IPS-11a (cell line): ENCODE results near the gene OR1D5.
"Not testable (repeated sequence)": the region's sequence is repeated elsewhere in the genome, so short reads cannot be mapped to it uniquely, and the experiment has no call there.

Source experiments
- H3K4me3 ChIP-seq: one replicate; pipeline ENCODE4 v1.5.1; 2013; ENCODE audit warnings: low read depth, low read length, control low read depth

OR1D5 gene, protein sequence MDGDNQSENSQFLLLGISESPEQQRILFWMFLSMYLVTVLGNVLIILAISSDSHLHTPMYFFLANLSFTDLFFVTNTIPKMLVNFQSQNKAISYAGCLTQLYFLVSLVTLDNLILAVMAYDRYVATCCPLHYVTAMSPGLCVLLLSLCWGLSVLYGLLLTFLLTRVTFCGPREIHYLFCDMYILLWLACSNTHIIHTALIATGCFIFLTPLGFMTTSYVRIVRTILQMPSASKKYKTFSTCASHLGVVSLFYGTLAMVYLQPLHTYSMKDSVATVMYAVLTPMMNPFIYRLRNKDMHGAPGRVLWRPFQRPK

DNA sequence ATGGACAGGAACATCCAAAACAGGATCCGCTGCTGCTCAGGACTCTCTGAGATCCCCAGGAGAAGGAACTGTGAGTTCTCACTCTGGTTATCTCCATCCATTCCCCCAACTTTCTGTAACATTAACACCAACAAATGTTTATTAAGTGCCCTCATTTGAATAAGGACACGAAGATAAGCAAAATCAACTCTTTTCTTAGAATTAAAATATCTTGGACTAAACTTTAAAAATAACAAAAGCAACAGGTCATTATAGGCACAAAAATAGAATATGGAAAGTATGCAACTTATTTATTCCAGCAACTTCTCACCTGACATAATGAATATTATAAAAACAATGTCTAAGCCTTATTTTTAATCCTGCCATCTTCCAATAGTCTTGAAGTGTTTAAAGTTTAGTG, at the start of gene OR1D5:
TSS of gene OR1D5 (minus strand) at position 101 of the 400 bp plus-strand sequence. CDS start at position 101, 0 bp downstream.
- H3K4me3 ChIP-seq: not testable (repeated sequence)

DNA sequence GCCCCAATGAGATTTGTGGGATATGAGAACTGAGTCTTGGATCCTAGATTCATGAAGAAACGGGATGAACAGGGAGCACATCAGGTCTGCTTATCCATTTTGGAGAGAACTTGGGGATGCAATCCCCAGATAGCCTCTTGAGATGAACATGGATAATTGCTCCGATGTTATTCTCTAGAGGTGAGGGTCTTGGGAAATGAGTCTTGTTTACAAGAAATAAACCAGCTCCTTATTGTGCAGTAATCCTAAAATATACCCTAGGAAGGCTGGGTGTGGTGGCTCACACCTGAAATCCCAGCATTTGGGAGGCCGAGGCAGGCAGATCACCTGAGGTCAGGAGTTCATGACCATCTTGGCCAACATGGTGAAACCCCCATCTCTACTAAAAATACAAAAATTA, 40.9 kb upstream of the OR1D5 start, which contains the start of gene OR1D2:
TSS of gene OR1D2 (minus strand) at position 101 of the 400 bp plus-strand sequence. CDS start 11,426 bp downstream, outside the sequence.
- H3K4me3 ChIP-seq: no peak within 1 kb of the TSS

DNA sequence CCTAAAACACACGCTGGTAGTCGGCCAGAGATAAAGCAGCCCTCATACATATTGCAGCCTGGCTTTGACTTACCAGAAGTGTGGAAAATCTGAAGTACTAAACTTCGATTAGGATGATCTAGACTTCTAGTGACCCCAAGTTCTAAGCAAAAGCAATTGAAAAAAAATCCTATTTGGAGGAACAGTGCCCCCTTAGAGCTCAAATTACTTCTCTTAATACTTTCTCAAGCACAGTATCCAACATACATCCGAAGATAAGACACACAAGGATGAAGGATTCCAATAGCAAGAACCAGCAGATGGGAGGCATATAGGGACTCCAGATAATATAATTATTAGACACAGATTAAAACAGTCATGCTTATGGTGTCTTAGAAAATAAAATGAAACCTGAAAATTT, 10.4 kb upstream of the OR1D5 start:
- not testable (repeated sequence) for H3K4me3 ChIP-seq

DNA sequence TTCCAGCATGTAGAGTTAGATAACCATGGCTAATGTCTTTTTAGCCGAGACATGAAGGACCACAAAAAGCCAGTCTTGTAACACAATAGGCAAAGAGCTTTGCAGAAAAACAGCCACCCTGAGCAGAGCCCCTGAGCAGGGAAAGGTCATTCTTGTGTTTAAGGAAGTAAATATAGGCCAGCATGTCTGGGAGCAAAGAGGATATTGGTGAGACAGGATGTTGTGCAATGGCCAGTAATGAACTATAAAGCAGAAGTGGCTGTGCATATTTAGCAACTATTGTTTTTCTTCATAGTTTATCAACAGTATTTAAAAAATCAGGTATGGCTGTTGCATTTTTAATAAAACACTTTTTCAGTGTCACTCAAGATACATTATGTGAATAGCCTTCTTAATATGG, 1.8 kb upstream of the OR1D5 start:
- not testable (repeated sequence) for H3K4me3 ChIP-seq

DNA sequence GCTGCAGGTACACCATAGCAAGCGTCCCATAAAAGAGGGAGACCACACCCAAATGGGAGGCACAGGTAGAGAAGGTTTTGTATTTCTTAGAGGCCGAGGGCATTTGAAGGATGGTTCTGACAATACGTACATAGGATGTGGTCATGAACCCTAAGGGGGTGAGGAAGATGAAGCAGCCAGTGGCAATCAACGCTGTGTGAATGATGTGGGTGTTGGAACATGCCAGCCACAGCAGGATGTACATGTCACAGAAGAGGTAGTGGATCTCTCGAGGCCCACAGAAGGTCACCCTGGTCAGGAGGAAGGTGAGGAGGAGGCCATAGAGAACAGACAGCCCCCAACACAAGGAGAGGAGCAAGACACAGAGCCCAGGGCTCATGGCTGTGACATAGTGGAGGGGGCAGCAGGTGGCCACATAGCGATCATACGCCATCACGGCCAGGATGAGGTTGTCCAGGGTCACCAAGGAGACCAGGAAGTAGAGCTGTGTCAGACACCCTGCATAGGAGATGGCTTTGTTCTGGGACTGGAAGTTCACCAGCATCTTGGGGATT, 506 bp downstream of the OR1D5 start:
- not testable (repeated sequence) for H3K4me3 ChIP-seq

DNA sequence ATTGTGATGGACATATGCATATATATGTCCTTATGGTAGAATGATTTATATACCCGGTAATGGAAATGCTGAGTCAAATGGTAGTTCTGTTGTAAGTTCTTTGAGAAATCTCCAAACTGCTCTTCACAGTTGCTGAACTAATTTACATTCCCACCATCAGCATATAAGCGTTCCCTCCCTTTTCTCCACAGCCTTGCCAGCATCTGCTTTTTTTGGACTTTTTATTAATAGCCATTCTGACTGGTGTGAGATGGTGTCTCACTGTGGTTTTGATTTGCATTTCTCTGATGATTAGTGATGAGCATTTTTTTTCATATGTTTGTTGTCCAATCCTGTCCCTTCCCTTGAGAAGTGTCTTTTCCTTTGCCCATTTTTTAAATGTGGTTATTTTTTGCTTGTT, 8.5 kb downstream of the OR1D5 start:
- not testable (repeated sequence) for H3K4me3 ChIP-seq

DNA sequence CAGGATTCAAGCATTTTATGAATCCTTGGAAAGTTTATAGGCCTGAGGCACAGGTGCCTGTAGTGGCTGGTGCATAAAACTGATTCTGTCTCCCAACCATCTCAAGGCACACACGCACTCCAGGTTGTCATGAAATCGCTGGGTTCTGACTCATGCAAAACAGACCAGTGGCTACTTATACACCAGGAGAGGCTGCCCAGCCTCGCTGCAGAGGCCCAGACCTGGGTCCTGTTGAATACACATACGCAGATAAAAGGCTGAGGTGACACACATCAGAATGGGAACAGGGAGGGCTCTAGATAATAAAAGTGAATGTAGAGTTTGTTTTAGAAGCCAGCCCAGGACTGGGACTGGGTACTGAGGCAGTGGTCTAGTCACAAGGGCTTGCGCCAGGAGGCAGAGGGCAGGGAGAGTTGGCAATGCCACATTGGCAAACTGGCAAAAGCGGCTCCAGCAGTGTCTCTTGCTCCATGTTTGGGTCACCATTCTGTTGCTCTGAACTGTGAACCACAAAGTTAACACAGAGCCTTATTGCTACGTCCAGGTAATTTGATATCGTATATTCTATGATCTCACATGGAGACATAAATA, 13.6 kb downstream of the OR1D5 start:
- no peak overlapping the region for H3K4me3 ChIP-seq

DNA sequence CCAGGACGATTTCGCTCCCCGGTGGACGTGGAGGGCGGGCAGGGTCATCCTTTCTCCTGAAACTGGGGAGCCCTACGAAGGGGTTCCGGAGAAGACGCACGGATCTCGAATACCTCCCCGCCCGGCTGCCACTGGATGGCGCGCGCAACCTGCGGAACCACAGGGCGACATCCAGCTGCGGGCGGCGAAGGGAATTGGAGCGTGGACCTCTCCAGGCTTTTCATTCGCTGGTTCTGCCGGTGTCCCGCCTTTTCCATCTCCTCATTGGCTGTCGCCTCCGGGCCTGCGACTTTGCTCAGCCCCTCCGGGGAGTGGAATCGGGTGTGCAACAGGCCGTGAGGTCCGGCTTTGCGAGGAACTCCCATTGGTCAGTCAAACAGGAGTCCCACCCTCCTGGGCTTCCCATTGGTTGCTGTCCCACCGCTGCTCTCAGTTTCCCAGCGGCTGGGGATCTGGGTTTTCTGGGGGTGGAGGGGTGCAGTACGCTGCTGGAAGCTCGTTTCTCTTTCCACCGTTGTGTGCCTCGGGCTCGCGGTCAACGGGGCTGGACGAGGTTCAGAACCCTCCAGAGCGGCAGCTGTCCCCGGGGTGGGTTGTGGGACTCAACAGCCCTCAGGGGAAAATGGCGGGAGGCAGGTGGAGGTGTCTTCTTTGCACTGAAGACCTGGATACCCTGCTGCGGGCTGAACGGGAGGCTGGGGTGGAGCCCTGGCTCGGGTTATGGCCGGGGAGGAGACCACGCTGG, 14.5 kb downstream of the OR1D5 start:
- H3K4me3 ChIP-seq: peak overlapping the region; percentile 49

DNA sequence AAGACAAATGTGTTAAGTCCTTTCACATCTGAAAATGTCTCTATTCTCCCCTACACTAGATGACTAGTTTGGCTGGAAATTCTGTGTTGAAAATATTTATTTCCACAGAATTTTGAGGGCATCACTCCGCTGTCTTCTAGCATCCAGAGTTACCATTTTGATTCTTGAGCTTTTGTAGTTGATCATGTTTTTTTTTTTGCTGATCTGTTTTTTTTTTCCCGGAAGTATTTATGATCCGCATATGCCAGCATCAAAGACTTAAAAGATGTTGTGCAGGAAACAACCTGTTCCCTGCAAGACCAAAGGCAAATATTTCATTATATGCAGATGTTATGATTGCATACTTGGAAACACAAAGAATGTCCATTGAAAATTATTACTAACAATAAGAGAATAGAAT, 16.7 kb downstream of the OR1D5 start:
- H3K4me3 ChIP-seq: no peak overlapping the region

DNA sequence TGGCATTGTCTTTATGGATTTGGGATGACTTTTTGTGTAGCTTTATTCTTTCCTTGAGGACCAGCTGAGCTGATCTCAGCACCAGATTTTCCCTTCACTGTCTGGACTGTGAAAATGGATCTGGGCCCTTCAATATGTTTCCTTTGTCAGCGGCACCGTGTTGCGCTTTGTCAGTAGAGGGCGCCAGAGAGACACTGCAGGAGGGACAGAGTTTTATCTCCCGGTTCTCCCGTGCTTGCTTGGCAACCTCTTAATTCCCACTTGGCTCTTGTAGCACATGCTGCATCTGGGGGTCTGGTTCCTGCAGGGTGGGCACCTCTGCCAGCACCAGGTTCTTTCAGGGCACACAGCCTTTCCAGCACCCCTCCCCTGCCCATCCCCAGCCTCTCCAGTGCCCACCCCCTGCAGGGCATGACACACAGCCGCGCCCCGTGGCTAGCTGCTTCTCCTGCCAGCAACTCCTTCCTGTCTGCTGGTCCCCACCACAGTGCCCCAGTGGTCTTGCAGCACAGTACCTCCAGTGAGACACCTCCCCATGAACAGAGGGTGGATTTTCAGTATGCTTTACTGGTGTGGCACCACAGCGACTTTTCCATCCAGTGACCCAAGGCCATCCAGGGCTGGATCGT, 19.6 kb downstream of the OR1D5 start:
- H3K4me3 ChIP-seq: no peak overlapping the region

DNA sequence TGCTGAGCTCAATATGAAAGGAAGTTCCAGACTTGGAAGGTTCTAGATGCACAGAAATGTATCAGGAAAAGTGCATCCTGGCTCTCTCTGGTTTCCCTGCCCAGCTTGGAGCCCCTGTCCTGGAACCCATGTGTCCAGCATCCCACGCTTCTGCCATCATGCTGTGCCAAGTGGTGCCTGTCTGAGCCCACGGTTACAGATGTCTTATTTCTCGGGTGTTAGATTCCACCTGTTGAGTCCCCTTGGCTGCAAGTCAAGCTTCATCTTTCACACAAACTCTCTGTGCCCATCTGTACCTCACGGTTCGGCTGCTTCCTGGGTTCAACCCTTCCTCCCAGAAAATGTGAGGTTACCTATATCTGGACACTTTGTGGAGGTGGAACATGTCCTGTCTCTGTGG, 22.5 kb downstream of the OR1D5 start:
- H3K4me3 ChIP-seq: no peak overlapping the region

DNA sequence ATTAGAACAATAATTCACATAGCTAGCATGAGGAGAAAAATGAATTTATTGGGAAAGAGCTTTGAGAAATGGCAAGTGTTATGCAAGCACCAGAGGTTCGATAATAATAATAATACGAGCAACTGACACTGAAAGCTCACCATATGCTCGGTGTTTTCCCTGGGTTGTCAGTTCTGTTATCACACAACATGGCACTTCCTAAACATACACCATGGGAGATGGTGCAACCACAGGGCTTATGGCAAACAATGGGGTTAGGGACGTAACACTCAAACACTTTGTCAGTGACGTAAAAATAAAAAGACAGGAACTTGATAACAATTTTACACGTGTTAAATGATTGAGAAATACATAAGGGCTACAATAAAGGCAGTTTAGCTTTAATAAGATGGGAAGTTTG, 23.7 kb downstream of the OR1D5 start:
- H3K4me3 ChIP-seq: no peak overlapping the region

DNA sequence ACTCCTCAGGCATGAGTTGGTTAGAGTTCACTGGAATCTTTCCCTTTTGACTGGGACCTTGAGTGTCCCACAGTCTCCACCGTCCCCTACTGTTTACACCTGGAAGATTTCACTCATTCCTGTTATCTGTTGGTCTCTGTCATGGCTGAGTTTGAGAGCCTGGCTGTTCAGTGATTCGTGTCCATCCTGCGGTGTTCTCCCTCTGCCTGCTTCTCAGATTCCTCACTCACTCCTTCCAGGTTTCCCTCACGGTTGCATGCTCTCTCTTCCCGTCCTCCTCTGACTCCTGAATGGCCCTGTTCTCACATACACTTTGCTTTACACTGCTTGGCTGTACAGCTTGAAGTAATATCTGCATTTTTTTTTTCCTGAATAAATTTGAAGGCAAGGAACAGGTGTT, 24.5 kb downstream of the OR1D5 start:
- no peak overlapping the region for H3K4me3 ChIP-seq

DNA sequence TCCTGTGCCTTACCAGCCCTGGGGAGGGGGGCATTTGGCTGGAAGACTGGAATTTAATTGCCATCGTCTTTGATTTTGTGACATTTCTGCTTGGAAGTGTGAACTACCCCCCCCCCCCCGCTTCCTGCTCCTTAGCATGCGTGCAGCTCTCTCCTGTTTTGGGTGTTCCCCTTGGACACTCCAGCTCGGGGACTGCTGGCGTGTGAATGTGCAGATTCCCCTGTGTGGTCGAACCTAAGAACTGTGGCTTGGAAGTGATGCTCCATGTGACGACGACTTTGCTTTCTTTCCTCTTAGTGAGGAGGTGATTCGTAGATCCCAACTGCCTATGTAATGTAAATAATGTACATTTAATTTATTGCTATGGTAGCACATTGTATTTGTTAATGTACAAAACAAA, 26.1 kb downstream of the OR1D5 start:
- H3K4me3 ChIP-seq: no peak overlapping the region

DNA sequence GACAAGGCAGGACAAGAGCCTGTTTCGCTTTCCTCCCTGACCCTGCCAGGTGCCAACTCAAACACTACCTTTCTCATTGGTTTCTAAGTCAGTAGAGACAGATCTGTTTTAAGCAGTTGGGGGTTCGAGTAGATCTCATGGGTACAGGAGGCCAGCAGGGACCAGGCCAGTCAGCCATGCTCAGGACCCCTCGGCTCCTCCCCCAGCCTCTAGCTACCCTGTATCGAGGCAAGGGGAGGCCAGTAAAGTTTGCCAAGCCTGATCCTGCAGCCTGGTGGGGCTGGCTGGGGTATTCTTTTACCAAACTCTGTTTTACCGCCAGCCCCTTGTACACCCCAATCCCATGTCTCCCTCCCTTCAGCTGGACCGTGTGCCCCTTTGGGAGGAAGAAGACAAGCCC, 26.6 kb downstream of the OR1D5 start:
- no peak overlapping the region for H3K4me3 ChIP-seq

DNA sequence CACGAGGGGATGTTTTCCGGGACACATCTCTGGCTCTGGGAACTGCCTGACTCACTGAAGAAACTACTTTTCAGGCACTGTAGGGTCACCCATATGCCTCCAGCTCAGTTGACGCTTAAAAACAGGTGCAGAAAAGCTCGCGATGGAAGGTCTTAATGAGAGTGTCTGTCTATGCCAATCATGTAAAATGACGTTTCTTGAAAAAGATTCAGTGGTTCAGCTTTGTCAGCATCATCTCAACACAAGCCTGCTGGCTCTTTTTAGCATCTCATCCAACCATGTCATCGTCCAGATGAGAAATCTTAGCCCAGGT, 27.5 kb downstream of the OR1D5 start:
- no peak overlapping the region for H3K4me3 ChIP-seq

DNA sequence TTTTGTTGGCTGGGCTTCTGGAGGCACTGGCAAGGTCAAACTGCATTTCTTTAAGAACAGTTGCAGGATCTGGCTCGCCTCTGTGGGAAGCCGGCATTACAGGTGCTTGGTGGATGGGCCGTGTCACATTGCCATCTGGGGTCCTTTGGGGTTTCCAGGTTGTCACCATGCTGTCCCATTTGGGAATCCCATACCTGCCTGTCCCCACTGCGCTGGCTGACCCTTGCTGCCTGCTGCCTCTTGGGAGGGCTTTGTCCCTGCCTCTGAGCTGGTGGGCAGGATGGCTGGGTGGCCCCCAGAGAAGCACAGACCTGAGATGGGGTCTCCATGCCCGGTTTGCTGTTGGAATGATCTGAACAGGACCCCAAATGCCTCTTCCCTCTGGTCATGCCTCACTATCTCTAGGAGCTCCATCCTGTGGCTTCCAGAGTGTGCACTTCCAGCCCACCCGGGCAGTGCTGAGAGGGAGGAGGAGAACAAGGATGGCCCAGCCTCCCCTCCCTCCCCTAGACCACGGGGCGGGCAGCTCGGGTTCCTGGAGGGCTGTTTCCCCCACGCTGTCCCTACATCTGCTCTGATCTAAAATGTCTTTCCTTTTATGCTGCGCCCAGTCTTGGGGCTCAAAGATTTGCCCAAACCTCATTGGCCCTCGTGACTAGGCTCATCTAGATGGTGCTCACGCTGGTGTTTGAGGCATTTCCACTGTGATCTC, 28.0 kb downstream of the OR1D5 start:
- H3K4me3 ChIP-seq: no peak overlapping the region

DNA sequence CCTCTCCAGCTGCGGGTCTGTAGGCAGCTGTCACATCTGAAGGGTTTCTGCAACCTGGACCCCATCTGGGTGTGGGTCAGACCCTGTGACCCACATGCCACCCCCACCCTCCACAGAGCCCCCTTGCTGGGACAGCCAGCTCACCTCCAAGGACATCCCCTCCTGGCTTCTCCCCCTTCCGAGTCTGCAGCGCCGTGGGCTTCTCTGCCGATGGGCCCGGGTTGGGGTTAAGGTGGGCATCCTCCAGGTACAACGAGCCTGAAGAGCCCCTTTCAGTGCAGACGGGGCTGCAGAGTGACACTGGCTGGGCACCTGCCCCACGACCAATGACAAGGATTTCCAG, 28.9 kb downstream of the OR1D5 start:
- no peak overlapping the region for H3K4me3 ChIP-seq

DNA sequence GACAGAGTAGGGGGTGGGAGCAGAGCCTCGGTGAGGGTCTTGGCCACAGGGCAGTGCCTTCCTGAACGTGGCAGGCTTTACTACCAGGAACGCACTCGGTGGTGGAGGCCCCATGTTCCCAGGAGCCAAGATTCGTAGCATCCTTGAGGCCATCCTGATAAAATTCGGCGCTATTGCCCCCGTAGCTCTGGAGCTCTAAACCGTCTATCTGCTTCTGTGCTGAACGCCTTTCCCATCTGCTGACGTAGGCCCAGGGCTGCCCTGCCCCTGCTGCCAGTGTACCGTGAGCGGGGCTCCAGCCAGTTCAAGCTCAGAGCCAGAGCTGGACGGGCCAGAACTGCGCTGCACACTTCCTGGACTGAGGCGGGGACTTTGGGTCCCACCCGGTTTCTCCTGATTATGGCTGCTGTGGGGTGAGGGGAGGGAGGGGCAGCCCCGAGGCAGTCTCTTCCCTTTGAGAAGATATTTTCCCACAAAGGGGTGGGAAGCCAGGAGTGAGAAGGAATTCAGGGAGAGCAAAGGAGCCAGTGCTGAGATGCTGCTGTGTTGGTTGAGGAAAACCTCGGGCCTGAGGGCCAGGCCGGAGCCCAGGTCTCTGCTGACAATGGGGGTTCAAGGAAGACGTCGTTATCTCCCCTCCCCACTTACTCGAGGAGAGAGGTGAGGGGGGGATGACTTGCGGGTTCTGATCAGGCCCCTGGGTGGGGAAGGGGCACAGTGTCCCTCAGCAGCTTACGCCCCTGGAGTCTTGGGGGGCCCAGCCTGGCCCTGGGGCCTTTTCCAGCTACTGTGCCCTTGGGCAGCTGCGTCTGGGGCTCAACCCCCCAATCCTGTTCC, 29.4 kb downstream of the OR1D5 start:
- H3K4me3 ChIP-seq: no peak overlapping the region

DNA sequence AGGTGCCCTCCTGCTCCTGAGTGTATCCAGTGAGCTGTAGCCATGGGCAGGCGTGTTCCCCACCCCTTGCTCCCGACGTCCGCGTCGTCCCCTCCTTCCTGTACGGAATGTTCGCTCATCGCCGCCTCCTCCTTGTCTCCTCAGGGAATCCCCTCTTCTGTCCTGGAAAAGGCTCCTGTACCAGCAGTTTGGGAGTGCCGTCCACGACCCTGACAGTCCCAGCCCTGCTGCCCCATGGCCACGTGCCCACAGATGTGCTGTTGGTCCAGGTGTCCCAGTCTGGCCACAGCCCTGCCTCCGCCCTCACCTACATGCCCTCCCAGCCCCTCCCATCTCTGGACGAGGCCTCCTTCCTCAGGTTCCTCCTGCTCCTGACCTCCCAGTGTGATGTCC, 30.2 kb downstream of the OR1D5 start:
- H3K4me3 ChIP-seq: no peak overlapping the region
